GM18873 (cell line): ENCODE measurements around the gene MED25.

Experiments used
- ATAC-seq: cut with Tn5 transposase; IDR thresholded peaks from one replicate; pipeline ENCODE4 v1.9.1; 2021; ENCODE audit warnings: mild to moderate bottlenecking, moderate library complexity, moderate number of reproducible peaks; ENCODE audit not compliant: unreplicated experiment, low FRiP score

The MED25 gene

GRCh38 chr19:49855676-49856573 is 37.8 kb downstream of the MED25 start:
- ATAC-seq = no peak

- no peak for ATAC-seq
Measured at GRCh38 chr19:49856574-49857021, 38.5 kb downstream of the MED25 start.

GRCh38 chr19:49857061-49857837 is 39.2 kb downstream of the MED25 start:
- no peak for ATAC-seq

- ATAC-seq = no peak
Measured at GRCh38 chr19:49857838-49858087, 39.7 kb downstream of the MED25 start.

DNA sequence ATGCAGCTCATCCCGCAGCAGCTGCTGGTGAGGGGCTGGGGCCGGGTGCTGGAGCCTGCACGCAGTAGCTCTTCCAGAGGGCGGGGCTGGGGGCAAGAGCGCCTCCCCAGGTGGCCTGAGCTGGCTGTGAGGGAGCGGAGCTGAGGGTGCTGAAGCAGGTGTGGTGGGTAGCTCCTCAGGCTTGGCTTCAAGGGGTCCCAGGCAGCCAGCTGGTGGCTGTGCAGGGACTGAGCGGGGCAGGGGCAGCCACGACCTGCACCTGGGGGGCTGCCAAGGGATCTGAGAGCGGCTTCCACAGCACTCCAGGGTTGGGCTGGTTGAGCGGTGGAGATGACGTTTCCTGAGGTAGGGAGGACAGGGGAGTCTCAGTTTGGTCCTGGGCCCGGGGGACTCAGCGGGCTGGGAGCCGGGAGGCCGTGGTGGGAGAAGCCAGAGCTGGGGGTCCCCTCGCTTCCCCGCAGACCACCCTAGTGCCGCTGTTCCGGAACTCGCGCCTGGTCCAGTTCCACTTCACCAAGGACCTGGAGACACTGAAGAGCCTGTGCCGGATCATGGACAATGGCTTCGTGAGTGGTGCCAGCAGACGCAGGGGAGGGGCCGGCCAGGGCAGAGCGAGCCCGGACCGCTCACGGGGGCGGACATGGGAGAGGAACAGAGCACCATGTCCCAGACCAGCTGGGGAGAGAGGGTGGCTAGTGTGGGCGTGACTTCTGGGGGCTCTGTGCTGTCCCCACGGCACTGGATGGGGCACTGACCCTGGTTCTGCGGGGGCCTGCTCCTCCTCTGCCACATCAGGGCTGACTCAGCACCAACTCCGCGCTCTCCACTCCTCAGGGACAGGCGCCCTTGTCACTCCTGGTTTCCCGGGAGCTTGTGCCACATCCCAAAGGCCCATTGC is 40.2 kb downstream of the MED25 start:
- no peak for ATAC-seq

- no peak for ATAC-seq
Measured at GRCh38 chr19:49859682-49860335, 41.7 kb downstream of the MED25 start.

DNA sequence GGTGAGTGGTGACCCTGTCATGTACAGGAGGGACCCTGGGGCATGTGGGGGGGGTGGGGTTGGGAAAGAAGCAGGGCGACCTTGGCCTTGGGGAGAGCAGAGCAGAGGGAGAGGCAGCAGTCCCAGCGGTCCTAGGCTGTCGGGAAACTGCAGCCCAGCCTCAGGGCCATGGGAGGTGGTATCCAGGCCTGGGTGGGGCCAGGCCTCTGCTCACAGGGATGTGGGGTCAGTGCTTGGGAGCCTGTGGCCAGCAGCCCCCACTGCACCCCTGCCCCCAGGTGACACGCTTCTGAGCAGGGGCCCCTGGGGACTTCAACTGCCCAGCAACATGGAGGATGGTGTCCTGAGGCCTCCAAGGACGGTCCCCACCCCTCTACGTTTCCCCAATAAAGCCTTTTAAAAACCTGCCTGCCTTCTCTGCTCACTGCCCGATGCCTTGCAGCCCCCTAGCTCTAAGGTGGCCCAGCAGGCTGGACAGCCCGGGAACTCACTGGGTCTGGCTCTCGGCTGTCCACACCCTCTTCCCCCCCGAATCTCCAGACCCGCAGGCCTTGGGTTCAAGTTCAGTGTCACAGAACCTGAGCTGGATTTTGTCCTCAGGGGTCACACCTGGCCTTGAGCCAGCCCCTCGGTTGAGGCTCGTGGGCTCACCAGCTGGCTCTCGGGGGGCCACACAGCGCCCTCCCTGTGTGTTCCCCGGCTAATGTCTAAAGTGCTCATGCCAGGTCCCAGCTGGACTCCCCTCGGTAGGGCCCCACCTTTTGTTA is 42.4 kb downstream of the MED25 start:
- ATAC-seq = no peak

- ATAC-seq = no peak
Measured at GRCh38 chr19:49861107-49861506, 43.0 kb downstream of the MED25 start.

GRCh38 chr19:49861541-49862378 is 43.7 kb downstream of the MED25 start:
- ATAC-seq = no peak

- no peak for ATAC-seq
Measured at GRCh38 chr19:49862391-49863253, 44.5 kb downstream of the MED25 start.

GRCh38 chr19:49863254-49863934 is 45.3 kb downstream of the MED25 start:
- no peak for ATAC-seq

- ATAC-seq = no peak
Measured at GRCh38 chr19:49863935-49864320, 45.8 kb downstream of the MED25 start.

DNA sequence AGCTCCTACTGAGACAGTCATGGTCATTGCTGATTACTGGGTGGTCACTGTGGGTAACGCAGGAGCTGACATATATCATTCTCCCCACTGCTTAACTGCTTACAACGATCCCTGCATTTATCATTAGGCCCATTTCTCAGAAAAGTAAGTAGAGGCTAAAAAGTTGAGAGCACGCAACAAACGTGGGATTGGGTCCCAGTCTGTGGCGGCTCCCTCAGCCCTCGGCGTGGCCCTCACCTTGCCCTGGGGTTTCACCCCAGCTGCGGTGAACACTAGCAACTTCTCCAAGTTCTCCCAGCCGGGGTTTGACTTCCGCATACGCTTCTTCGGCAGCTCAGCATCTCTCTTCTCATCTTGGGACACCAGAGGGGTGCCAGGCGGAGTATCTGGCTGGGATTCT is 46.8 kb downstream of the MED25 start:
- no peak for ATAC-seq

DNA sequence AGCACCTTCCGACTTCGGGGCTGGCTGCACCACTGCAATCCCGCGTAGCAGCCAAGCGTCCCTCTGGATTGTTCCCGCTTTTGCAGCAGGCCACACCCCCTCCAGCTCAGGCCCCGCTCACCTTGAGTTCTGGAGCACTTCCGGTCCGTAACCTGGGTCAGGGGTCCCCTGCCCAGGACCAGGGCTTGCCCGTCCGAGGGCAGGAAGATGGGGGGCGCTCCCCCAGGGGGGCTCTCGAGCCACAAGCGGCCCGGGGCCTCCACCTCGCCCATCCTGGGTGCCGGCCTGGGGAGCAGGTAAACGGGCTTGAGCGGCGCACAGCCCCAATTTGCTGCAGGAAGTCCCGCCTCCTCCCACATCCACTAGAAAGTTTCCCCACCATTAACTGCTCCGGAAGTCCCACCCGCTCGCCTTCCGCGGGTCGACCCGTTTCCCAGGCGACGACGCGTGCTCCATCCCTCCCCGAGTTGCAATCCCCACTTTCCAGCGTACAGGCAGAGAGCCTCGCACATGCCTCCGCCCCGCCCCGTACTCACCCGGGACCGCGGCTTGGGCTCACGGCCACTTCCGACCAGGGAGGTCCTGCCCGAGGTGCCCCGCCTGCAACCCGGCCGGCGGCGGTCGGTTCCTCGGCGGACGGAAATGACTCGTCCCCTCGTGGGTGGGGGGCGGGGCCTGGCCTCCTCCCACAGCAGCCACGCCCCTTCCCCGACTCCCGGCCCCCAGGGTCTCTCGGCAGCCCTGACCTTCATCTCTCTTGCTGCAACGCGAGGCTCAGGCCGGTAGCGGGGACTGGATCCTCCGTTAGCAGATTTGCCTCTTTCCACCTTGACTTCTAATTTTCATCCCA is 49.1 kb downstream of the MED25 start, which contains the start of gene PNKP:
Gene PNKP, minus strand, starts transcription at position 644 of the 850 bp plus-strand sequence. Its CDS starts 372 bp downstream, at position 272.
- no peak for ATAC-seq

GRCh38 chr19:49869009-49869483 is 51.0 kb downstream of the MED25 start:
- no peak for ATAC-seq
